Stimulated activated CD4-positive, alpha-beta T cell treated with anti-CD3 and anti-CD28 coated beads, Interleukin-1b, Interleukin-23, amount 100 ng/mL, for 48 hours (primary cell): ENCODE results near the gene KRT79.

Experiments used
- DNase-seq: peaks from one replicate; pipeline ENCODE4 v3.0.0-alpha.2; 2020

Gene KRT79

GRCh38 chr12:52788876-52789636 is 45.1 kb downstream of the KRT79 start:
- DNase-seq = no peak

DNA sequence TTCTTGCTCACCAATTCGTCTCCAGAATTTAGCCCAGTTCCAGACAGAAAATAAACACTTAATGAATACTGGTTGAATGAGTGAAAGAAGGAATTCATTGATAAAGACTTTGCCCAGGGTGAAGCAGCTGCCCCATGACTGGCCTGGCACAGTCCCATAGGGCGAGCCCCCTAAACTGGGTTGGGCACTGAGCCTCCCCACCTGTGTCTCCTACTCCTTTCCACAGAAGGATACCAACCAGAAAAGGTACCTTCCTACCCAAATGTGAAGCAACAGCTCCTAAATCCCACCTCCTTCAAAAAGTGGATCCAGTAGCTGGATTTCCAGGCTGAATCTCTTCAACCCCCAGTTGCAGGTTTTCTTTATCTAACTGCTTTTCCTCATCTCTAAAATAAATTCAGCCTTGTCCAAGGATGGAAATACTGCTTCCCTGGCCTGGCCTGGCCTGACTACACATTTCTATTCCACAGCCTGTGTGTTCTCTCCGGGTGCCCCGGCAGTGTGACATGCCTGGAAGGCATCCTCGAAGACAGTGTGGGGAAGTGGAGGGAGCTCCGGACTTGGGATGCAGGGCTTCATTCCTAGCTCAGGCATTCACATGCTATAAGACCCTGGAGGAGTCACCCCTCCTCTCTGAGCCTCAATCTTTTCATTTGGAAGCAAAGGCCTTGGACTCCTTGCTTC is 45.8 kb downstream of the KRT79 start:
- DNase-seq = no peak

- no peak for DNase-seq
These were observed 46.6 kb downstream of the KRT79 start for GRCh38 chr12:52787324-52788191.

GRCh38 chr12:52784909-52785308 is 49.2 kb downstream of the KRT79 start:
- no peak for DNase-seq

DNA sequence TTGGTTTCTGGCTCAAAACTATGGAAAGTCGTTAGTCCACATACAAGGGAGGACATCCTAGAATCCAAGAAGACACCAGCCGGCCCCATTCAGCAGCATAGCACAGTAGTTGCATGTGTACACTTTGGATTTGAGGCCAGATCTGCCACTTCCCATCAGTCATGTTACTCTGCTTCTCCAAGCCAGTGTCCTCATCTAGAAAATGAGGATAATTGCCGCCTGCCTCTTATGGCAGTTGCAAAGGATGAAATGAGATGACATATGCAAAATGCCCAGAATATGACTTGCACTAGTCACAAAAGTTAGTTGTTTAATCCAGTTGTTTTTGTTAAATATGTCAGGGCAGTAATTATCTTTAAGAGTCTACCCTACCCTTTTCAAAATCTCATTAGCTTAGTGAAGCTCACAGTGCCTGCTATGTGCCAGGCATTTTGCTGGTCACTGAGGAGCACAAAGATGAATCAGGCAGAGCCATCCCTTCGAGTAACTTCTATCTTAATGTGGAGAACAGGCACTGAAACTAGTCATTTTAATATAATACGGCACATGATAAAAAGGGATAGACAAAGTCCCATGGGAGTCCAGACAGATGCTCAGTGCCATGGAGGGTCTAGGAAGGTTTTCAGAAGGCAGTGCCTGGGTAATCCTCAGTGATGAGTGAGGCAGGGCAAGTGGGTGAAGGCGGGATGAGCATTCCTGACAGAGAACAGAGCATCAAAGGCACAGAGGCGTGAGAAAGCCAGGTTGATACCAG is 50.4 kb downstream of the KRT79 start:
- DNase-seq = no peak

- no peak for DNase-seq
These were observed 51.6 kb downstream of the KRT79 start for GRCh38 chr12:52782502-52782901.

DNA sequence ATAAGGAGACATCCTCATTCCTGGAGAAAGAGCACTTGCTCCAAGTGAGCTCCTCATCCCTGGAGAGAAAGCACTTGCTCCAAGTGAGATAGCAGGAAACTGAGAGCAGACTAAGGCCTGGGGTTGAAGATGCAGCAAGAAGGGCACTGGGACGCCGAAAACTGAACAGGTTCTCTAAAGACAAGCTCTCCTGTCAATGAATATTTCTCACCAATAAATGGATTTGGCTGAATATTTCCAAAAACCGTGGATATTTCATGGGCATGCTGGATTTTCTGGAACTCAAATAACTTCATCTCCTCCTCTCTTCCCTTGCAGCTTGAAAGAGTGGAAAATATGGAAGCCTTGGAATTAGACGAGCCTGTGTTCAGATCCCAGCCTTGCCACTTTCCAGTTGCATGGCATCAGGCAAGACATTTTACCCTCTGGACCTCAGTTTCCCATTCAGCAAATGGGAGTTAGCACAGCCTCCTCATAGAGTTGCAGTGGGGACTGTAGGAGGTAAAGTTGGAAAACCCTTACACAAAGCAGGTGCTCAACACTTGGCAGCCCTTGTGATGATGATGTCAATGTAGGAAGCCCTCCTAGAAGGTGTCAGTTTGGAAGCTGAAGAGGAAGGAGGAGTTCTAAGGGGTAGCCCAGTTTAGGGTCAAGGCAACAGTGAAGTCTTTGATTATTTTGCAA is 52.6 kb downstream of the KRT79 start:
- no peak for DNase-seq

- DNase-seq = no peak
These were observed 54.2 kb downstream of the KRT79 start for GRCh38 chr12:52779914-52780313.

DNA sequence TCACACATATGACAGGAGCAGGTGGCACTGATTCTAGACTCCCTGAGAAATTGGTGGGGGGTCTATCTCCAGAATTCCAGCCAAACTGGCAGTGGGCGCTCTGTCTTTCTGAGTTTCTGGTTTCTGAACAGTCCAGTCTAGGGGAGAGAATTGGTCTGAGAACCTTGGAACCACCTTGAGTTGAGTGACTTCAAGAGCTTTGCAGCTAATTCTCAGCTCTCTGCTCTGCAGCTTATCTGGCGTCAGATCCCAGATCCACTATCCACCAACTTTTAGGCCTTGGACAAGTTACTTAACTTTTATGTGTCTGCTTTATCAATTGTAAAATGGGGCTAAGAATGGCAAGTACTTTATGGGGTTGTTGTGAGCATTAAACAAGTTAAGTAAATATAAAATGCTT is 55.3 kb downstream of the KRT79 start:
- DNase-seq = no peak

- DNase-seq = no peak
These were observed 56.5 kb downstream of the KRT79 start for GRCh38 chr12:52777566-52777965.

GRCh38 chr12:52776913-52777395 is 57.2 kb downstream of the KRT79 start, which contains the start of gene KRT76:
Gene KRT76 (minus strand): TSS chr12:52777345. CDS start chr12:52777291, 54 bp downstream.
- DNase-seq = no peak

DNA sequence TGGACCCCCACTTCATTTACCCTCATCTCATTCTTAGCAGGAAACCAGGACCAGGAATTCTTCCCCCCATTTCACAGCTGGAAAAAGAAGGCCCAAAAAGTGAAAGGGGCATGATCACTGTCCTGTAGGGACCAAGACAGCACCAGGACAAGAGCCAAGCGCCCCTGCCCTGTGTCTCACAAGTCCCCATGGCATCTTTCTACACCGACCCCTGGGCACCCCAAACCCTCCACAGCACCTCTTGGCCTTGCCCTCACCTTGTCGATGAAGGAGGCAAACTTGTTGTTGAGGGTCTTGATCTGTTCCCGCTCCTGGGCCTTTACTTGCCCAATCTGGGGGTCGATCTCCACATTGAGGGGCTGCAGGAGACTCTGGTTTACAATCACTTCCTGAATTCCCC is 57.7 kb downstream of the KRT79 start:
- DNase-seq = no peak

GRCh38 chr12:52774629-52775250 is 59.4 kb downstream of the KRT79 start:
- DNase-seq = no peak

DNA sequence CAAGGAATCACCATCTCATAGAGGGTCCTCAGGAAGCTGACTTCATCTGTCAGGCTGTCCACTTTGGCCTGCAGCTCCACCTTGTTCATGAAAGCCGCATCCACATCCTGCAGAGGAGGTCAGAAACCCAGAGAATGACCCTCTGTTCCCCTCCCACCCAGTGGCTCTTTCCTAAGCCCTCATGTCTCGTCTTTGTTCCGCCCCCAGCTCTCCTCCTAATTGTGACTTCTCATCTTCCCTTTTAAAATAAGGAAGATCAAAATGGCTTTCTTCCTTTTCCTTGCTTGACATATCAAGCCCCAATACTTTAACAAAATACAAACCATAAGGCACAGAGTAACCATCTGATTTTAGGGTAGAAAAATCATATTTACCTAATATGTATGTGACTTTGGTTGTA is 61.3 kb downstream of the KRT79 start:
- DNase-seq = no peak

DNA sequence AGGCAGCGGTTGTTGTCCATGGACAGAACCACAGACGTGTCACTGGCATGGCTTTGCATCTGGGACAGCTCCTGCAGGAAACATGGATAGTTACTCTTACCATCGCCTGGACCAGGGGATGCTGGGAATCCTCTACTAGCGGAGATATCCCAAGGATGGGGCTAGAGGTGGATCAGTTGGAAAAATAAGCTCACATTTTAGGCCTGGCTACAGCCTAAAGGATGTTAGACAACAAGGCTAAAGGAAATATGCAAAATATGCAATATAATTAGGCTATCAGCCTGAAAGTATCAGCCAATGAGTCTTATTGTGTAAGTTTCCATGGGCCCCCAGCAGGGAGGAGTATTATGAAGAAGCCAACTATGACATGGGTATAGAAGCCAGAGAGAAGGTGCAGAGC is 61.9 kb downstream of the KRT79 start:
- DNase-seq = no peak

DNA sequence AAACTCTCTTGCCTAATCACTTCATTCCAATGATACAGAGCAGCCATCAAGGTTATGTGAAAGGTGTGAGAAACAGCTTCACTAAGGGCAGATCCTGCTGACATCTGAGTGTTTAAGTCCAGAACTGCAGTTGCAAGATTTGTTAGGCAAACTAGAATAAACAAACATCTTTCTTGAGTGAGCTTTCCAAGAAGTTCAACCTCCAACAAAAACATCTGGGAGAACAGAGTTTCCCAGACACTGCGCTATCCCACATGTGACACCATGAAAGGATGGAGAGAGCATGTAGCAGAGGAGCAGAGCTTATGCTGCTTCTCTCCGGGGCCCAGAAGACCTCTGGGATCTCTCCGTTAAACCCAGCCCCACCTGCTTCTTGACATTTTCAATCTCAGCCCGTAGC is 62.6 kb downstream of the KRT79 start:
- no peak for DNase-seq
